ENCODE results near the gene CDC25B.
"Not testable (repeated sequence)": the region's sequence is repeated elsewhere in the genome, so short reads cannot be mapped to it uniquely, and the experiment has no call there.

CDC25B gene

DNA sequence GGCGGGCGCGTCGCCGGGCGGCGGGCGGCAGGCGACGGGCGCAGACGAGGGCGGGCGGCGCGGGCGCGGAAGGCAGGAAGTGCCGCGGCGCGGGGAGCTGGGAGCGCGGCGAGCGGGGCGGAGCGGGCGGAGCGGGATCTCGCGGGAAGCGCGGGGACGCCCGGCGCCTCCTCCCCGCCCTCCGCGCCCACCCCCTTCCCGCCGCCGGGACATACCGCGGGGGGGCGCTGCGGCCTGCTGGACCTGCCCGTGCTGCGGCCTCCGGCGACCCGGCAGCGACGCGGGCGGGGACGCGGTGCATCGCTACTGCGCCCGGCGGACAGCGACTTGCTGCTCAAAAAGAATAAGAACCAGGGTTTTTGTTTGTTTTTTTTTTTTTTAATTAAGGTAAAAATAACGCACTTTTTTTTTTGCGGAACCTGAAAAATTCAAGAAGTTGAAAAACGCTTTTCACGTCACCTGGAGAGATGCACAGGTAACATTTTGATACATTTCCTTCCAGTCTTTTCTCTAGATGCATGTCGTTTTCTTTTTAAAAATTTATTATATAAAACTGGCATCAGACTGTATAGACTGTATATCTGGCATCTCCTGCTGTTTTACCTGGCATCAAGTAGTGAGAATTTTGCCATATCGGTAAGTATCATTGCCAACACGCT is 9.3 kb upstream of the CDC25B start, which contains the start of gene CENPB:
Gene CENPB (minus strand): TSS at position 76 of the 659 bp plus-strand sequence. CDS start 257 bp downstream, outside the sequence.
- peak; percentile 51 for DNase-seq

DNA sequence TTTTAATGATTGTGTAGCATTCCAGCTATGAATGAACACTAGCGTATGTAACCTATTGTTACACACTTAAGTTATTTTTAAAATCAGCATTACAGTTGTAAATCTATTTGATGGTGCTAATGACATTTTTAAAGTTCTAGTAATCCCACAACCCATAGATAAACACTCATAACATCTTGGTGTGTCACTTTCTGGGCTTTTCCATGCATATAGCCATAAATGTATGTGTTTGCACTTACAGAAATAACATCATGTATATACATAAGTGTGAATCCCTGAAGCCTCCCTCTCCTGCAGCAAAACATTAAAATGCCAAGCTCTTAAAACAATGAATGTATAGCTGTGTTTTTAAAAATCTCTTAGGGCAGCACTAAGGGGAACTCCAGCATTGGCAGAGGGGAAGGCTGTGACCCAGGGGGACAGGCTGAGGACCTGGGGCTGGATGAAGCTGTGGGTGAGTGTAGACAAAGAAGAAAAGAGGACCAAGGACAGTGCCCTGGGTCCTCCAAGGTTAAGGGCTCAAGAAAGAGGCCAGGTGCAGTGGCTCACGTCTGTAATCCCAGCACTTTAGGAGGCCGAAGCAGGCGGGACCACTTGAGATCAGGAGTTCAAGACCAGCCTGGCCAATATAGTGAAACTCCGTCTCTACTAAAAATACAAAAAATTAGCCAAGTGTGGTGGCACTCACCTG is 8.6 kb upstream of the CDC25B start:
- no peak for DNase-seq

DNA sequence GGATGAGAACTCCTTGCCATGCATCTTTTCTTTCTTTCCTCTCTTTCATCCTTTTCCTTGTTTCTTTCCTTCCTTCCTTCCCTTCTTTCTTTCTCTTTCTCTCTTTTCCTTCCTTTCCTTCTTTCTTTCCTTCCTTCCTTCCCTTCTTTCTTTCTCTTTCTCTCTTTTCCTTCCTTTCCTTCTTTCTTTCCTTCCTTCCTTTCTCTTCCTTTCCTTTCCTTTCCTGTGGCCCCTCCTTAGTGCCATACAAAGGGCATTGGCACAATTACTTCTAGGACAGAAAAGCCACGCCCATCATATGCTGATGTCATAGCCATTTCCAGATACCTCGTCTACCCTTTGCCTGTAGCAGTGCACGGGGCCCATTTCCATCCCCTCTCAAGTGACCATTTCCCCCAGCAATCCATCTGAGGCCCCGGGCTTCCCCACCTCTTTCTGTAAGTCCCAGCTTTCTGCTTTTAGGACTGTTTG is 7.4 kb upstream of the CDC25B start:
- no peak for DNase-seq

DNA sequence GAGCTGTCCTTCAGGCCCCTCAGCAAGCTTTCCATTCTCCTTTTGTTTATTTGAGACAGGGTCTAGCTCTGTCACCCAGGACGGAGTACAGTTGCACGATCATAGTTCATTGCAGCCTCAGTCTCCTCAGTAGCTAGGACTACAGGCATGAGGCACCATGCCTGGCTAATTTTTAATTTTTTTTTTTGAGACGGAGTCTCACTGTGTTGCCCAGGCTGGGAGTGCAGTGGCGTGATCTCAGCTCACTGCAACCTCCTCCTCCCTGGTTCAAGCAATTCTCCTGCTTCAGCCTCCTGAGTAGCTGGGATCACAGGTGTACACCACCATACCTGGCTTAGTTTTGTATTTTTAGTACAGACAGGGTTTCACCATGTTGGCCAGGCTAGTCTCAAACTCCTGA is 6.9 kb upstream of the CDC25B start:
- not testable (repeated sequence) for DNase-seq

DNA sequence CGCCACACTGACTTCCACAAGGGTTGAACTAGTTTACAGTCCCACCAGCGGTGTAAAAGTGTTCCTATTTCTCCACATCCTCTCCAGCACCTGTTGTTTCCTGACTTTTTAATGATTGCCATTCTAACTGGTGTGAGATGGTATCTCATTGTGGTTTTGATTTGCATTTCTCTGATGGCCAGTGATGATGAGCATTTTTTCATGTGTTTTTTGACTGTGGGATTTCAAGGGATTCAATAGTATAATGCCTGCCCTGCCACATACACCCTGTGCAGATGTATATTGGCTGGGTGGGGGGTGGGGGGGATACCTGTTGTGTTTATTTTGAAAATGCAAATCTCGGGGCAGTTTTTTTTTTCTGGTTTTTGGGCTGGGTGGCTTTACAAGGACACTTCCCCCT is 1.9 kb upstream of the CDC25B start:
- DNase-seq: not testable (repeated sequence)

DNA sequence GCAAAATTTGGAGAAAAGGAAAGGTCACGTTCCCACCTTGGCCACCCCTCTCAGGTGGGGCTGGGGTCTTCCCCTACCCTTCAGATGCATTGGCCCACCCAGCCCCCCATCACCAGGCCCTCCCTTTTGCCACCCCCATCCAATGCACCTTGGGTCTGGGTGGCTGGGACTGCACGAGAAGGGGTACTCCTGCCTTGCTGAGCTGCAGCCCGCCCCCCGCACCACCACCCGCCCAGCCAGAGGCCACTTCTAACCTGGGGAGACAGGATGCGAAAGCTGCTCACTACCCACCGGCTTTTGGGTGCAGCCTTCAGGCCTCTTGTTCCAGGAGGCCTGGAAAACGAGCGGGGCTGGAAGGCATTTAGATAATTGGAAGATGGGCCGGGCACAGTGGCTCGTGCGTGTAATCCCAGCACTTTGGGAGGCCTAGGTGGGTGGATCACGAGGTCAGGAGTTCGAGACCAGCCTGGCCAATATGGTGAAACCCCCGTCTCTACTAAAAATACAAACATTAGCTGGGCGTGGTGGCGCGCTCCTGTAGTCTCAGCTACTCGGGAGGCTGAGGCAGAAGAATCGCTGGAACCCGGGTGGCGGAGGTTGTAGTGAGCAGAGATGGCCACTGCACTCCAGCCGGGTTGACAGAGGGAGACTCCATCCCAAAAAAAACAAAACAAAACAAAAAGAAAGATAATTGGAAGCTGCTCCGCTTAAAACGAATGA is 1.2 kb upstream of the CDC25B start:
- no peak for DNase-seq

DNA sequence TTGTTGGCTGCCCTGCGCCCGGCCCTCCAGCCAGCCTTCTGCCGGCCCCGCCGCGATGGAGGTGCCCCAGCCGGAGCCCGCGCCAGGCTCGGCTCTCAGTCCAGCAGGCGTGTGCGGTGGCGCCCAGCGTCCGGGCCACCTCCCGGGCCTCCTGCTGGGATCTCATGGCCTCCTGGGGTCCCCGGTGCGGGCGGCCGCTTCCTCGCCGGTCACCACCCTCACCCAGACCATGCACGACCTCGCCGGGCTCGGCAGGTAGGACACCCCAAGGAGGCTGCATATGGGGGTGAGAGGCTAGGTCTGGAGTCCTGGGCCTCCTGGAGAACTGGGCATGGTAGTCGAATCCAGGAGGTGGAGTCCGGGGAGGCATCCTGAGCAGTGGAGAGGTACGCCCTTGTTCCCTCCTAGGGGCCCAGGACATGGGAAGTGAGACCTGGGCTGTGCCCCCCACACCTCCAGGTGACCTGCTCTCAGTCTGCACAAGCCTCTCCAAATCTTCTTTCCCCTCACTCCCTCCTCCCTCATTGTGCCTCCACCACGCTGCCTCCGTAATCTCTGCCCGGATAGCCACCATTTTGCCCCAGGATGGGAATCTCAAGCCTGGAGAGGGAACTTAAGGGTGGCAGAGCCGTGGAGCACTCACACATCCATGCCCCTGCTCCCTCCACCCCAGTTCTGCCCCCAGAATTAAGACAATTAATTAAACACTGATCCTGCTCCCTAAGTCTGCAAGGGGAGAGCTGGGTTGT is 541 bp downstream of the CDC25B start:
- DNase-seq: no peak

DNA sequence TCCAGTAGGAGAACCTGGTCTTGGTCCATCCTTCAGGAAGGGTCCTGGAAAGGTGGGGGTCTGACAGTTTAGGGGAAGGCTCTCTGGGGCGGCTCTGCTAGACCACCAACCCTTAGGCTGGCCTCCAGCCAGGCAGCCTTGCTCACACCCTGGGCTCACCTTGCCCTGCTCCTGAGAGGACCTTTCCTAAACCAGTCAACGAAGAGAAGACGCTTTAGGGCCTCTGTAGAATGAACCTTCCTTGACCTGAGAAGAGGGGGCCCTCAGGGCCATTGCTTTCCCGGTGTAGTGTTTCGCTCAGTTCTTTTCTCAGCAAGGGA is 1.1 kb downstream of the CDC25B start:
- DNase-seq: no peak

DNA sequence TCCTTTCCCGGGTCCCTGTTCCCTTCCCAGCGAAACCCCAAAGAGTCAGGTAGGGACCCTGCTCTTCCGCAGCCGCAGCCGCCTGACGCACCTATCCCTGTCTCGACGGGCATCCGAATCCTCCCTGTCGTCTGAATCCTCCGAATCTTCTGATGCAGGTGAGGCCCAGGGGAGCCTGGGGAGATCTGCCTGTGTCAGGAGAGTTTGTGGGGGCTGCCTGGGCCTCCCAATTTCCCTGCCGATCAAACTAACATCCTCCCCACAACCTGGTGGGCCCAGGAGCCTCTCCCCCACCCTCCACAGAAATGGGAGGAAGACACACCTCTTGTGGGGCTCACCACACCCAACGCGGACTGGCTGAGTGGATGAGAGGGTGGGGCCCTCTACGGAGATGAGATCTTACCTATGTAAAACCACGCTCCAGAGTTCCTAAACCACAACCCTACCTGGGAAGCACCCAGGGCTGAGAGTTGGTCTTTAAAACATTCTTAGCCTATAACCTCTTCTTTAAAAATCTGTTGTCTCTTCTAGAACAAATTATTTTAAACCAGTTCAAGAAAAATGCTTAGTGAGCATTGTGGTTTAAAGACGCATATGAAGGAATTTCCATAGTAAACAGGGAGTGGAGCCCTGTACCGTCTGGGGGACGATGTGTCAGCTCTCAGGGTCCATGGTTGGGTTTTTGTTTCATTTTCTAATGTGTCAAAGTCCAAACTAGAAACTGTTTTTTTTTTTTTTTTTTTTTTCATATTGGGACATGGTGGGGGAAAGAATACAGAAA is 1.7 kb downstream of the CDC25B start:
- DNase-seq: no peak

DNA sequence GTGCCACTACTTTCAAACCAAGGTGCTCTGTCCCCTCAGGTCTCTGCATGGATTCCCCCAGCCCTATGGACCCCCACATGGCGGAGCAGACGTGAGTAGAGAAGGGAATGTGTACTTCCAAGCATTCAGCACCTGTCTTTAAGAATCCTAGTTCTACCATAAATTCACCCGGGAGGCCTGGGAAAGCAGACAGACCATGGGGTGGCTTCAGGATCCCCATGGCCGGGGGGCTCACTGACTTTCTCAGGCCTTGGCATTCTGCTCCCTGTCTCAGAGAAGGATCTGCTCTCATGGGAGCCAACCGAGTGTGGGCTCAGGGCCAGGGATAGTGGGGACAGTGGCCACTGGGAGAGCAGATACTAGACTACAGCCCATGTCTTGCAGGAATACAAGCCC is 2.3 kb downstream of the CDC25B start:
- DNase-seq: no peak

DNA sequence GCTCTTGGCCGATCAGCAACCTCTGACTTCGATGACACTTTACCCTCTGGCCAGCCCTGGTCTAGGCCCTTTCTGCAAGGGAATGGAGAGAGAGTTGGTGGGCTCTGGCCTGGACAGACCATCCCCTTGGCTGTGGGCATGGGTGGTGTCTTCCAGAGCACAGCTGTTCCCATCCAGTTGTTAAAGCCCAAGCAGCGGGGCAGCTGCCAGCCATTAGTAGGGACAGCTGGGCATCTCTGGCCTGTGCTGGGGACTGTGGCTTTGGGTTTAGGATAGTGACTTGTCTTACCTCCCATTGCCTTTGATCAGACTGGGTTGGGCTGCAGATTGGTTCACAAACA is 2.8 kb downstream of the CDC25B start:
- no peak for DNase-seq

DNA sequence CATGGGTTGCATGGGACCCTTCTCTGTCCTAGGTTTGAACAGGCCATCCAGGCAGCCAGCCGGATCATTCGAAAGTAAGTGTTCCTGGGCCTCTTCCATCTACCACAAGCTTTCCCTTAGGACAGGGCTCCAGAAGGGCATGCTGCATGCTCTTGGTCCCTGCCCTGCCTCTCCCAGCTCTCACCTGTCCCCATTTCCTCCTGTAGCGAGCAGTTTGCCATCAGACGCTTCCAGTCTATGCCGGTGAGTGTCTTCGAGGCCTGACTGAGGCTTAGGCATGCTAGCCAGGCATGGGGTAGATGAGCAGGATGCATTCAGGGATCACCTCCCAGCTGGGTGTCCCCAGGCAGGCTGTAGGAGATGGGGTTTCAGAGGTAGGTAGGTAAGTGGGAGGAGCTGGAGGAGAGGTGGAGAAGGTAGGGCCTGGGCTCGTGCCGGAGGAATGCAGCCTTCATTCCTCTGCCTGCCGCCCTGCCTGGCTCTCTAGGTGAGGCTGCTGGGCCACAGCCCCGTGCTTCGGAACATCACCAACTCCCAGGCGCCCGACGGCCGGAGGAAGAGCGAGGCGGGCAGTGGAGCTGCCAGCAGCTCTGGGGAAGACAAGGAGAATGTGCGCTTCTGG is 4.3 kb downstream of the CDC25B start:
- DNase-seq: no peak

DNA sequence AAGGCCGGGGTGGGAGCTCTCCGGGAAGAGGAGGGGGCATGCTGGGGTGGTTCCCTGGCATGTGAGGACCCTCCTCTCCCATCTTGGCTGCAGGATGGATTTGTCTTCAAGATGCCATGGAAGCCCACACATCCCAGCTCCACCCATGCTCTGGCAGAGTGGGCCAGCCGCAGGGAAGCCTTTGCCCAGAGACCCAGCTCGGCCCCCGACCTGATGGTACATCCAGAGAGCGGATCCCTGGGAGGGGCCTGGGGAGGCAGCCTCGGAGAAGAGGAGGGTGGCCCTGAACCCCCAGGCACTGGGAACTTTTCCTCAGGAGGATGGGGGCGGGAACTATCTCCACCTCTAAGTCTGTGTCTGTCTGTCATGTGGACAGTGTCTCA is 4.8 kb downstream of the CDC25B start:
- no peak for DNase-seq

DNA sequence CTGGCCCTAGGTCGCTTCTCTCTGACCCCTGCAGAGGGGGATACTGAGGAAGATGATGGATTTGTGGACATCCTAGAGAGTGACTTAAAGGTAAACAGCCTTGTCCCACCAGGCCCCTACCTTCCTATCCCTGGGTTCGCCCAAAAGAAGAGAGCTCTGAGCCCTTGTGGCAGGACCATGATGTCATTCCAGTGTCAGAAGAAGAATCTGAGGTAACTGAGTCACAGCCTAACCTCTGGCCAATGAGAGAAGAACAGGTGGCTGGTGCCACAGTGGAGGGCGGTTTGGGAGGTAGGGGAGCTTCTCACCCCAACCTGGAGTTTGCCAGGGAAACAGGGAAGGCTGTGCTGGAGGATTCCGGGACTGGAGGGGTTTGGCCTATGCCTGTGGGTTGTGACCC is 5.2 kb downstream of the CDC25B start:
- DNase-seq: no peak

DNA sequence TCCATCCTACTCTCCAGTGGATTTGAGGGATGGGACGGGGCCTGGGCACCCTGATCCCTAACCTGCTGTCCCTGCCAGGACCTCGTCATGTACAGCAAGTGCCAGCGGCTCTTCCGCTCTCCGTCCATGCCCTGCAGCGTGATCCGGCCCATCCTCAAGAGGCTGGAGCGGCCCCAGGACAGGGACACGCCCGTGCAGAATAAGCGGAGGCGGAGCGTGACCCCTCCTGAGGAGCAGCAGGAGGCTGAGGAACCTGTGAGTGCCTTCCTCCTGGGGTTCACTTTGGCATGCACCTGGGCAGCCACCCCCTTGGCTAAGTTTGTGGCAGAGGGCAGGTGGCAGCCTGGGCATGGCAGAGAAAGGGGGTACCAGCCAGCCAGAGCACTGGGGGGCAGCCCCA is 5.7 kb downstream of the CDC25B start:
- DNase-seq: no peak

DNA sequence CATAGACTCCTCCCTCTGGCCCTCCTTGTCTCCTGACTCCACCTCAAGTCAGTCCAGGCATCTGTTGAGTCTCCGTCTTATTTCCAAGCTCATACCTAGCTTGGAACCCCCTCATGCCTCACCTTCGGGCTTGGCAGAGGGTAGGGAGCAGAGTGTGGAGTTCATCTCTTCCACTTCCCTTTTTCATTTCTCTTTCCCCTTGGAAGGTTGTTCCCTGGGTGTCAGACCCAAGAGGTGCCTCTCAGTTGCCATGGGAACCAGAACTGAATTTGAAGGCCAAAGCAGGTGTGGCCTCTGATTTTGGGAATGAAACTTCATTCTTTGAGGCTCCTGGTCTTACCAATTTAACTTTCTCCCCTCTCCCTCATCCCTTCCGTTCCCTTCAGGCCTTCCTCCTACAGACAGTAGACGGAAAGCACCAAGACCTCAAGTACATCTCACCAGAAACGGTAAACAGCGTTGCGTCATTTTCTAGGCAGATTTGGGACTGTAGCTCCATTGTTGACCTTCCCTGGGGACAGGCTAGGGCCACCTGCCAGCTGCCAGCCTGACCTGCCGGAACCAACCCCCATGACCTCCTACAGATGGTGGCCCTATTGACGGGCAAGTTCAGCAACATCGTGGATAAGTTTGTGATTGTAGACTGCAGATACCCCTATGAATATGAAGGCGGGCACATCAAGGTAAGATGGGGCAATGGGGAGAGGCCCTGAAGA is 6.6 kb downstream of the CDC25B start:
- no peak for DNase-seq

DNA sequence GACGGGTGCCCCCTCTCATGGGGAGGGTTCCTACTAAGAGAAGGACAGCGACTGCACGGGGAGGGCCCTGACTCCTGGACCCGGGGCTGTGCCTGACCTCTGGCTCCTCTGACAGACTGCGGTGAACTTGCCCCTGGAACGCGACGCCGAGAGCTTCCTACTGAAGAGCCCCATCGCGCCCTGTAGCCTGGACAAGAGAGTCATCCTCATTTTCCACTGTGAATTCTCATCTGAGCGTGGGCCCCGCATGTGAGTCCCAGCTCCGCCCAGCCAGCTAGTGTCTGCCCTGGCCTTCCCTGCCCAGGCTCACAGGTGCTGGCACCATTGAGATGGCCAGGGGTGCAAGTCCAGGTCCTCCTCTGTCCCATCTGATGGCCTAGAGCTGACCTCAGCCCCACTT is 7.2 kb downstream of the CDC25B start:
- no peak for DNase-seq

DNA sequence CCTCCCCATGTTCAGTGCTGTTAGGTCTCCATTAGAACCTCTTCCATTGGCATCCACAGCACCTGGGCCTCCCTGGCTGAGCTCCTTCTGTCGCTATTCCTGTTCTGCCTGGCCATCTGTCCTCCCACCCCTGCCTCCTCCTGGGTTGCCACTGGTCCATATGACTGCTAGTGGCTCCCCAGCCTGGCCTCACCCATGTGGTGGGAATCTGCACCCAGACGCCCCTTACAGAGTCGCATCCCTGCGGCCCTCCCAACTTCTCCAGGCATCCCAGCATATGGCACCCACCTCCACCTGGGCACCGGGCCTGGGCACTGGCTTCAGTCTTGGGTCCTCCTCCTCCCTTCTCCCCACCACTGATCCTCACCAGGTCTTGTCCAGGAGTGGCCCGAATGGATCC is 7.7 kb downstream of the CDC25B start:
- DNase-seq: no peak

DNA sequence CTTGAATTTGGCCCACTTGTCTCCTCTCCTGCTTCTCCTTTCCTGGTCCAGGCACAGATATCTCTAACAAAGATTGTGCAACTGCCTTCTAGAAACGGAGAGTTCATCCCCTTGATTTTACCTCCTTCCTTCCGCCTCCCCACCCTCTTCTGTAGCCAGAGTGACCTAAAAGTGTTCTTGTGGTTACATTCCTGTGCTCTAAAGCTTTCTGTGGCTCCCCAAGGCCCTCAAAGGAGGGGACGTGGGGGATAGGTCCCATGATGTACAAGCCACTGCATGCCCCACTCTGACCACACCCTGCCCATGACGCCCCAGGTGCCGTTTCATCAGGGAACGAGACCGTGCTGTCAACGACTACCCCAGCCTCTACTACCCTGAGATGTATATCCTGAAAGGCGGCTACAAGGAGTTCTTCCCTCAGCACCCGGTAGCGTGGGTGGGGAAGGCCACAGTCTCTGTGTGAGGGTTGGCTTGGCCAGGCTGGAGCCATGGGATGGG is 8.2 kb downstream of the CDC25B start:
- DNase-seq: no peak

DNA sequence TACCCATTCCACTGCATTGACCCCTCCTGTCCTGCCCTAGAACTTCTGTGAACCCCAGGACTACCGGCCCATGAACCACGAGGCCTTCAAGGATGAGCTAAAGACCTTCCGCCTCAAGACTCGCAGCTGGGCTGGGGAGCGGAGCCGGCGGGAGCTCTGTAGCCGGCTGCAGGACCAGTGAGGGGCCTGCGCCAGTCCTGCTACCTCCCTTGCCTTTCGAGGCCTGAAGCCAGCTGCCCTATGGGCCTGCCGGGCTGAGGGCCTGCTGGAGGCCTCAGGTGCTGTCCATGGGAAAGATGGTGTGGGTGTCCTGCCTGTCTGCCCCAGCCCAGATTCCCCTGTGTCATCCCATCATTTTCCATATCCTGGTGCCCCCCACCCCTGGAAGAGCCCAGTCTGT is 8.7 kb downstream of the CDC25B start:
- no peak for DNase-seq

DNA sequence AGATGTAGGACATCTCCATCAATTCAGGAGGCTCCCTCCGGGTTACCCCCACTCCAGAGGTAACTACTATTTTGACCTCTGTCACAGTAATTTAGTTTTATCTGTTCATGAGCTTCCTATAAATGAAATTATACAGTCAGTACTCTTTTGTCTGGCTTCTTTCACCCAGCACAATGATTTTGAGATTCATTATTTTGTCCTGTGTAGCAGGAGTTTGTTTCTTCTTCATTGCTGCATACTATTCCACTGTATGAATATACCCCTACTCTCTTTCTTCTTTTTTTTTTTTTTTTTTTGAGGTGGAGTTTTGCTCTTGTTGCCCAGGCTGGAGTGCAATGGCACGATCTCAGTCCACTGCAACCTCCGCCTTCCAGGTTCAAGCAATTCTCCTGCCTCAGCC is 12.4 kb downstream of the CDC25B start:
- DNase-seq: no peak

Data from NCI-H1417 treated with DMSO at 0.1 percent for 48 hours (cell line).